CD4-positive, alpha-beta T cell treated with Interleukin-2 at 100 ng/mL for 4 hours (primary cell): ENCODE results near the gene FBXL16.

Experiments
- DNase-seq: peaks from one replicate; pipeline ENCODE4 v3.0.0-alpha.2; 2020; ENCODE audit warnings: low spot score

Gene FBXL16

DNA sequence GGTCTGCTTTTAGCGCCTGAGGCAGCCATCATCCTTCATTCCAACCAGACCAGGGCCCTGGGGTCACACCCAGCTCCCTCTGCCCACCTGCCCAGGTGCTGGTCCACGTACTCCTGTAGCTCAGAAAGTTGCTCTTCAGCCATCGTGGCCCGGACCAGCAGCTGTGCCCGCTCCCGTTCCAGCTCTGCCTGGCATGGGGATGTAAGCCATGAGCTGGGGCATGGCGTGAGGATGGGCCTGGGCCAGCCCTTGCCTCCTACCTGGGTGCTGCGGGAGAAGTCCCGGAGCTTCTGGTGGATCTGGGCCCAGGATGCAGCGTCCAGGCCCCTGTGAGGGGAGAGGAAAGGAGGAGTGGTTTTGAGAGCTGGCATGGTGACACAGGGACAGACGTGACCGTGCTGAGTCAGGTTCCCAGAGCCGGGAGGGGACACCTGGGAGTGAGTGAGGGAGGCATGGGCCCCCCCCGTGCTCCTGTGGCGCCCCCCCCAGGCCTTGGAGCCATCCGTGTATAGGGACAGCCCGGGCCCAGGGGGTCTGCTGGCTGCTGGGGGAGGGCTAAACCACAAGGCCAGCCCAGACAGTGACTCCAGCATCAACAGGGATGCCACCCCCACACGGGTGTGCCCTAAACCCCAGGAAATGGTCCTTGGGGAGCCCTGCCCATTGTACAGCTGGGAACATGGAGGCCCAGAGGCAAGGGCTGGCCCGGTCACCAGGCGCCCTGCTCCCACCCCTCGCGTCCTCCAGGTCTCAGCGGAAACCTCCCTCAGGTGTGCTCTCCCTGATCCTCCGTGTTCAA lies 17.4 kb upstream of the FBXL16 start:
- no peak for DNase-seq

DNA sequence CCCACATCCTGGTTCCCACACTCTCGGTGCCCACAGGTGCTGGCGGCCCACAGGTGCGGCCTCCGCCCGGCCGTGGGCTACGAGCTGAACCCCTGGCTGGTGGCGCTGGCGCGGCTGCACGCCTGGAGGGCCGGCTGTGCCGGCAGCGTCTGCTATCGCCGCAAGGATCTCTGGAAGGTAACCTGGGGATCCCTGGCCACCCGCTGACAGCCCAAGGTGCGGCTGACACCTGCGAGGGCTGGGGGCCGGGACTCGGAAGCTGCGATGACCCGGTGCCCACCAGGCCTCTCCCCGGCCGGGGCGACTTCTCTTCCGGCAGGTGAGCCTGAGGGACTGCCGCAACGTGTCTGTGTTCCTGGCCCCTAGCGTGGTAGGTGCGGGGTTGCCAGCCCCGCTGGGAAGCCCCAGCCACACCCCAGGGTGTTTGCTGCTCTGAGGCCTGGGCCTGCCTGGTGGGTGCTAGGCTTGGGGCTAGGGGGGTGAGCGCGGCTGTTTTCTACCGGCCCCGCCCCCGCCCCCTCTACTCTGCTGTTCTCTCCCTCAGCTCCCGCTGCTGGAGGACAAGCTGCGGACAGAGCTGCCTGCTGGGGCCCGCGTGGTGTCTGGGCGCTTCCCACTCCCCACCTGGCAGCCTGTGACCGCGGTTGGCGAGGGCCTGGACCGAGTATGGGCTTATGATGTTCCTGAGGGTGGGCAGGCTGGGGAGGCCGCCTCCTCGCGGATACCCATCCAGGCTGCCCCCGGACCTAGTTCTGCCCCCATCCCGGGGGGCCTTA lies 16.4 kb upstream of the FBXL16 start:
- DNase-seq, result no peak

DNA sequence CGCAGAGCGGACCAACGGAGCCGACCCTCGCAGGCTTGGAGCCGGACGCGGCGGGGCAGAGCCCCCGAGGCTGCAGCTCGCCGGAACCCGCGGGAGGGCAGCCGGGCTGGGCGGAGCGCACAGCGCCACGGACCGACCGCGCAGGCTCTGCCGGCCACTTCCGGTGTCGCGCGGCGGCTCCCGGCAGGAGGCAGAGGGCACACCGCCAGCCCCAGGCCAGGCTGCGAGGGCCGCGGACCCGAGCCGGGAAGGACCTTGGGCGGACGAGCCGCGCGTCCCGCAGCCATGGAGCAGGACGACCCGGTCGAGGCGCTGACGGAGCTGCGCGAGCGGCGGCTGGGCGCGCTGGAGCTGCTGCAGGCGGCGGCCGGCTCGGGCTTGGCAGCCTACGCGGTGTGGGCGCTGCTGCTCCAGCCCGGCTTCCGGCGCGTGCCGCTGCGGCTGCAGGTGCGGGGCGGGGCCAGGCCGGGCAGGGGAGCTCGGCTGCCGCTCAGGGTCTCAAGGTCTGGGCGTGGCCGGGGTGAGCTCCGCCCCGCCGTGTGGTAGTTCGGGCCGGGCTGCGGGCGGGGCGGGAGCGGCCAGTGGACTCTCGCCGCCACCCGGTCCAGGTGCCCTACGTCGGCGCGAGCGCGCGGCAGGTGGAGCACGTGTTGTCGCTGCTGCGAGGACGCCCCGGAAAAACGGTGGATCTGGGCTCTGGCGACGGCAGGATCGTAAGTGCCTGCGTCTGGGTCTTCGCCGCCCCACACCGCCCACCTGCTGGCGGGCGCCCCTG lies 15.6 kb upstream of the FBXL16 start, which contains the start of gene ANTKMT:
Gene ANTKMT, plus strand, starts transcription at position 157 of the 775 bp plus-strand sequence. Its CDS starts 129 bp downstream, at position 286.
- peak; percentile 70 for DNase-seq

DNA sequence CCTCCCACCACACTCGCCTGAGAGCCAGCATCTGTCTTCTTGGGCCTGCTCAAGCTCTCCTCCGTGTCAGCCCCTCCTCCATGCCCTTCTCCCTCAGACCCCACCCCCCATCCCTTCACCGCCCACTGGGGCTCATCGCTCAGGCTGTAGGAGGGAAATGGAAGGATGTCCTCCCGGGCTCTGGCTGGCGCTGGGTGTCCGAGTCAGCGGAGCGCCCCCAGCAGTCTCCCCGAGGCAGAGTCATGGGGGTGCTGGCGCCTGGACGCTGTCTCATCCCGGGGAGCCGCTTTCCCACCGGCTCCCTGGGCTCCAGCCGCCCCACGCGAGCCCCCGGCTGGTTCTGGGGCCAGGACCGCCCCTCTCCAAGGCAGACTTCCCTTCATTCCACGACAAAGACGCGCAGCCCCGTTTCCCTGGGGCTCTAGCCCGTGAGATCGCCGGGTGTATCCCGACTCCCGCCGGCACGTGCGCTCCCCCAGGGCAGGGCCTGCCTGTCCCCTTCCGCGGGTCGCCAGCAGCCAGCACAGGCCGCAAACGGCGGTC lies 14.9 kb upstream of the FBXL16 start:
- DNase-seq, result no peak

GRCh38 chr16:719815-720446 lies 14.3 kb upstream of the FBXL16 start:
- no peak for DNase-seq

DNA sequence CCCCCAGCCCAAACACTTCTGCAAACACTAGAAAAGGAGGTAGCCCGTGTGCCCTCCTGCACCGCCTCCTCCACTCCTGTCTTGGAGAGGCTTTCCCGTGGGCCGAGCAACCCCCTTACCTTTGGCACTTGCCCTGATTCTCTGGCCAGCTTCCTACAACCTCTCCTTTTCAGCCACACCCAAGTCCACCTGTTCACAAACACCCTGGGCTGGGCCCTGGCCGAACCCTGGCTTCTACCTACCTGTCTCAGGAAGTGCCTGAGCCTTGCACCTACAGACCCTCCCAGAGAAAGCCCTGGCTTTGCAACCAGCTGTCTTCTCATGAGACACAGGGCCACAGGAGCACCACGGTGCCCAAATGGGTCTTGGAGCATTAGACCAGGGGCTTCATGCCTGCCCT lies 13.3 kb upstream of the FBXL16 start:
- no peak for DNase-seq

DNA sequence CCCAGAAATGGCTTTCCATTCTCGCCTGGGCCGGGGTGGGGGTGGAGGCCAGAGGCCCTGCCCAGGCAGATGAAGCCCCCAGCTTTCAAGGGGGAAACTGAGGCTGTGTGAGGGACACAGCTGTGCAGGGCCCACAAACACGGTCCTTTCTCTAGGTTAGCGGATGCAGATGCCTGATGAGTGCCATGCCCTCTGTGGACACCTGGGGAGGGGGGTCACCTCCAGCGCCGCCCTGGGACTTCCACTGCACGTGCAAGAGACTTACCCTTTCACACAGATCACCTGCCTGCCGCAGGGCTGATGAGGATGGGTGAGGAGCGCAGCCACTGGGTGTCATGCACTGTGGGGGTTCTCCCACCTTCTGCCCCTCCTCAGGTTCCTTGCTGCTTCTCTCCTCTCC lies 12.8 kb upstream of the FBXL16 start:
- DNase-seq, result no peak

GRCh38 chr16:717450-718245 lies 12.0 kb upstream of the FBXL16 start:
- DNase-seq, result no peak

DNA sequence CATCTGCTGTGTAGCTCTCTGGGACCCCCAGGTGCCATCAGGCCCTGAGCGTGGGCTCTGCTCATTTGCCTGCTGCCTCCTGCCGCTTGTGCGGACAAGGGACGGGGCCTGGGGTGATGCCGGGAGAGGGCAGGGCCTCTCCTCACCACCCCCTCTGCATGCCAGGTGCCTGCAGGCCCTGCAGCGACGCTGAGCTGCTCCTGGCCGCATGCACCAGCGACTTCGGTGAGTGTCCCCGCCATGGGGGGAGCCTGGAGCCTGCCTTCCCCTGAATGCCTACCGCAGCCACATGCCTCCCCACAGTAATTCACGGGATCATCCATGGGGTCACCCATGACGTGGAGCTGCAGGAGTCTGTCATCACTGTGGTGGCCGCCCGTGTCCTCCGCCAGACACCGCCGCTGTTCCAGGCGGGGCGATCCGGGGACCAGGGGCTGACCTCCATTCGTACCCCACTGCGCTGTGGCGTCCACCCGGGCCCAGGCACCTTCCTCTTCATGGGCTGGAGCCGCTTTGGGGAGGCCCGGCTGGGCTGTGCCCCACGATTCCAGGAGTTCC lies 11.2 kb upstream of the FBXL16 start:
- DNase-seq, result no peak

DNA sequence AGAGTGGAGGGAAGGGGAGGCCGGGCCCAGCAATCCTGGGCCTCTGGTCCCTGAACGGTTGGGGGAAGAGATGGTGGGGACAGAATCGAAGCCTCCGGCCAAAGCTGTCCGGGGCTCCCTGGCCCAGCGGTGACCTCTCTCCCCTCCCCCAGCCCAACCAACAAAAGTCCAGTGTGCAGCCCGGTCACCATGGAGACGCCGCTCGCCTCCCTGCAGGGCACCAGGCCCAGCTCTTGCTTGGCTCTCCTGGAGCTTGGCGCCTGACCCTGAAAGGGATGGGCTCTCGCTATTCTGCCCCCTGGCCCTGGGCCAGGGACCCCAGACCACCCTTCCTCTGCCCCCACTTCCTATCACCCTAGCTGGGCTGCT lies 10.6 kb upstream of the FBXL16 start:
- no peak for DNase-seq

DNA sequence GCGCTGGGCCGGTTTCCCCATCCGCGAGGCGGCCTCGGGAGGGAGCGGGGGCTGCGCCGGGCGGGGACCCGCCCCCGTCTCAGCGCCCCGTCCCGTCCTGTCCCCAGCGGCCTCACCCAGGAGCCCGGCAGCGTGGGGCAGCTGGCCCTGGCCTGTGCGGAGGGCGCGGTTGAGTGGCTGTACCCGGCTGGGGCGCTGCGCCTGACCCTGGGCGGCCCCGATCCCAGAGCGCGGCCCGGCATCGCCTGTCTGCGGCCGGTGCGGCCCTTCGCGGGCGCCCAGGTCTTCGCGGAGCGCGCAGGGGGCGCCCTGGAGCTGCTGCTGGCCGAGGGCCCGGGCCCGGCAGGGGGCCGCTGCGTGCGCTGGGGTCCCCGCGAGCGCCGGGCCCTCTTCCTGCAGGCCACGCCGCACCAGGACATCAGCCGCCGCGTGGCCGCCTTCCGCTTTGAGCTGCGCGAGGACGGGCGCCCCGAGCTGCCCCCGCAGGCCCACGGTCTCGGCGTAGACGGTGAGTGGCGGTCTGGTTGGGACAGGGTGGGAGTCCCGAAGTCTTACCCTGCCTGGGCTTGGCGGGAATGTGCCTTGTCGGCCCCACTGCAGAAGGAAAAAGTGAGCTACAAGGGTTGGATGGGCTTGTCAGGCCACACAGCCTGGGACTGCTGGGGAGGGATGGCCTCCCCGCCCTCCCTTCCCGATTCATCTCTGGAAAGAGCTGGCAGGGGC lies 10.0 kb upstream of the FBXL16 start:
- no peak for DNase-seq

GRCh38 chr16:714558-715476 lies 9.2 kb upstream of the FBXL16 start, which contains the start of gene METRN:
Gene METRN, plus strand, starts transcription at chr16:715118. Its CDS starts 172 bp downstream, at chr16:715290.
- DNase-seq, result peak; percentile 85

DNA sequence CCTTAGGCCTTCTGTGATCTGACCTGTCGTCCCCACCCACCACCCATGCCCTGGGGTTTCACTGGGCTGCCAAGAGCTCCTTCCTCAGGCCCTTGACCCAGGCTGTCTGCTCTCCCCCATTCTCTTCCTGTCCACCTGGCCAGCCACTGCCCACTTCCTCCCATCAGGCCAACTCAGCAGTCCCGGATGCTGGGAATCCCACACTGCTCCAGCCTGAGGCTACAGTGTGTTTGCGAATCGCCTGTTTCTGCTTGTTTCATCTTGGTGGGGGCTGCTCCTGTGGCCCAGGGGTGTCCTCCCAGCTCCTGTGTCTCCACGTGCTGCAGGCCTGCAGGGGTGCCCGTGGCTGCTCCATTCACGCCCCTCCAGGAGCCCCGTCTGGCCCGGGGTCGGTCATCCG lies 8.5 kb upstream of the FBXL16 start:
- DNase-seq, result no peak

DNA sequence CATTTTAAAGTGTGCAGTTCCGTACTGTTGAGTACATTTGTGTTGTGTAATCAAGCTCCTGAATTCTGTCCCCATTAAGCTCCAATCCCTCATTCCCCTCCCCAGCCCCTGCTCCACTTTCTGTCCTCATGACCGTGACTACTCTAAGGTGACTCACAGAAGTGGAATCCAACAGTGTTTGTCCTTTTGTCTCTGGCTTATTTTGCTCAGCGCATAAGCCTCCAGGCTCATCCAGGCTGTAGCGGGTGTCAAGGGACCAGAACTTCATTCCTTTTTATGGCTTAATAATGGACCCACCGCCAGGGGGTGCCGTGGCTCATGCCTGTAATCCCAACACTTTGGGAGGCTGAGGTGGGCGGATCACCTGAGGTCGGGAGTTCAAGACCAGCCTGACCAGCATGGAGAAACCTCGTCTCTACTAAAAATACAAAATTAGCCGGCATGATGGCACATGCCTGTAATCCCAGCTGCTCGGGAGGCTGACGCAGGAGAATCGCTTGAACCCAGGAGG lies 7.2 kb upstream of the FBXL16 start:
- DNase-seq, result peak; percentile 45

- DNase-seq, result peak; percentile 81
Measured at GRCh38 chr16:711548-712320, 6.1 kb upstream of the FBXL16 start.

DNA sequence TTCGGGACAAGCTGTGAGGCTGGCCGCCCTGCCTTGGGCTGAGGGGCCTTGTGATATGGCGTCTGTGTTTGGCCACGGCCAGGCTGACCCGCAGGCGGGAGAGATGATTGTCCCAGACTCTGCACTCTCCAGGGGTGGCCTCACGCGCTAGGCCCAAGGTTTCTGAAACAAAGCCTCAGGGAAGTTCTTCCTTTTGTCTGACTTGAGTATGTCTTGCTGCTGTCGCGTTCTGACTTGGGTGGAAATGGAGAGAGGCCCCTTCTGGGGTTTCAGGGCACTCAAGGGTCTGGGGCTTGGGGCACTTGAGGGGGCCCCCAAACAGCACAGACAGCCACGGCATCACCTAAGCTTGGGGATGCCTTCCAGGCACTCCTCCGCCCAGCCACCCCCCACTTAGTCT lies 5.5 kb upstream of the FBXL16 start:
- DNase-seq, result no peak

DNA sequence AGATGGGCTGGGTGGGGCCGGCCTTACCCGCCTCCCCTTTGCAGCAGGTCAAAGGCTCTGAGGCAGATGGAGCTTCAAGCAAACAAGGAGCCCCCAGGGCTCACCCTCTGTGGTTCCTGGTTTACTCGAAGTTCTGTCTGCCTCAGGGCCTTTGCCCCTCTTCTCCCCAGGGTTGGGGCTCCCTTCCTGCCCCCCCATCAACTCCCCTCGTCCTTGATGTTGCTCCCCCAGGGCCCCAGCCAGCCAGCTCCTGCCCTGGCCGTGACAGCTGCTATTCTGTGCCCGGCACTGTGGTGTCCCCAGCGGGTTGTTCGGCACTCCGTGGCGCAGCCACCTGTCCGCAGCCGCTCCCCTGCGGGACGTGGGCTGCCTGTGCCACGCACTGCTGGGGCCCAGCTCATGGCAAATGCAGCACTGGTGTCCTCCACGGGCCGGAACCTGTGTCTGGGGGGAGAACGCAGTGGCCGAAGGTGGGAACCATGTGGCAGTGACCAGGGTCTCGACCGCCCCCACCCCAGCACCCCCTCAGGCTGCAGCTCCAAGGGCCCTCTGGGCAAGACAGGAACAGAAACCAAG lies 5.0 kb upstream of the FBXL16 start:
- DNase-seq, result no peak
